SU-DHL-6 (cell line): ENCODE results near the gene AGL.
"Not testable (repeated sequence)": the region's sequence is repeated elsewhere in the genome, so short reads cannot be mapped to it uniquely, and the experiment has no call there.

Source experiments
- H2AFZ ChIP-seq: fragments of 200-600 bp; sonication (generic); 2 replicates; pipeline ENCODE4 v1.6.1; 2014; ENCODE audit warnings: low read depth, mild to moderate bottlenecking, moderate library complexity, mixed read lengths, antibody characterized with exemption, low read length; ENCODE audit not compliant: severe bottlenecking
- H3F3A ChIP-seq: fragments of 200-600 bp; shearing (Covaris generic); 2 replicates; pipeline ENCODE4 v1.6.0; 2016; ENCODE audit warnings: antibody characterized with exemption, mild to moderate bottlenecking; ENCODE audit not compliant: insufficient read depth
- H3K27ac ChIP-seq: fragments of 200-600 bp; sonication (generic); 2 replicates; pipeline ENCODE4 v1.5.1; 2016; ENCODE audit warnings: low read depth, mild to moderate bottlenecking, low read length, moderate library complexity, mixed read lengths
- H3K27me3 ChIP-seq: fragments of 200-600 bp; sonication (generic), shearing (Covaris generic); 2 replicates; pipeline ENCODE4 v1.6.0; 2014; ENCODE audit warnings: mild to moderate bottlenecking, low read length
- H3K36me3 ChIP-seq: fragments of 200-600 bp; sonication (generic); 2 replicates; pipeline ENCODE4 v1.6.1; 2014; ENCODE audit warnings: mild to moderate bottlenecking, low read length, mixed read lengths
- H3K4me2 ChIP-seq: fragments of 300-600, 200-600 bp; shearing (Covaris generic), sonication (generic); 2 replicates; pipeline ENCODE4 v1.6.0; 2014; ENCODE audit warnings: low read length, low read depth, mild to moderate bottlenecking; ENCODE audit not compliant: poor library complexity, severe bottlenecking
- H3K4me3 ChIP-seq: fragments of 200-600 bp; sonication (generic); 2 replicates; pipeline ENCODE4 v1.5.1; 2014; ENCODE audit warnings: antibody characterized with exemption, low read length, mild to moderate bottlenecking, mixed read lengths; ENCODE audit not compliant: insufficient read depth, poor library complexity, severe bottlenecking
- H3K79me2 ChIP-seq: fragments of 200-600 bp; sonication (generic); 2 replicates; pipeline ENCODE4 v1.6.1; 2014; ENCODE audit warnings: mild to moderate bottlenecking, low read length, moderate library complexity; ENCODE audit not compliant: insufficient read depth
- H3K9ac ChIP-seq: fragments of 200-600 bp; sonication (generic); 2 replicates; pipeline ENCODE4 v1.7.0; 2014; ENCODE audit warnings: mild to moderate bottlenecking, low read length
- H3K9me2 ChIP-seq: fragments of 200-600 bp; sonication (generic); replicated peaks from 2 replicates; pipeline ENCODE4 v1.6.1; 2014; ENCODE audit warnings: low read length; ENCODE audit not compliant: insufficient read depth
- H3K9me3 ChIP-seq: fragments of 200-600 bp; sonication (generic); 2 replicates; pipeline ENCODE4 v1.6.1; 2014; ENCODE audit warnings: low read length, mixed read lengths; ENCODE audit not compliant: insufficient read depth
- H4K20me1 ChIP-seq: fragments of 200-600 bp; sonication (generic); 2 replicates; pipeline ENCODE4 v1.6.1; 2014; ENCODE audit warnings: low read depth, mild to moderate bottlenecking, antibody characterized with exemption, low read length, moderate library complexity, mixed read lengths
- CTCF ChIP-seq: fragments of 200-600 bp; sonication (generic); IDR thresholded peaks from one replicate; pipeline ENCODE4 v1.5.1; 2017; ENCODE audit warnings: antibody characterized with exemption, mild to moderate bottlenecking, low read length, moderate library complexity; ENCODE audit not compliant: insufficient read depth, poor library complexity, severe bottlenecking
- EZH2phosphoT487 ChIP-seq: fragments of 200-600 bp; sonication (generic), shearing (Covaris generic); conservative IDR thresholded peaks from 2 replicates; pipeline ENCODE4 v1.6.1; 2018; ENCODE audit warnings: mild to moderate bottlenecking, antibody characterized with exemption, low read length, moderate library complexity, mixed read lengths

The AGL gene

GRCh38 chr1:99956755-99957154 is 106.6 kb downstream of the AGL start:
- H3K4me3 ChIP-seq, result no peak overlapping the region
- no peak overlapping the region for H3K4me2 ChIP-seq
- H3K27ac ChIP-seq, result no peak overlapping the region
- H3K9me2 ChIP-seq, result no peaks in the 10 kb centered on the region
- H3K36me3 ChIP-seq, result no peaks in the 10 kb centered on the region
- no peaks in the 10 kb centered on the region for H3K79me2 ChIP-seq
- no peaks in the 10 kb centered on the region for H4K20me1 ChIP-seq
- H2AFZ ChIP-seq, result no peak overlapping the region
- TF ChIP-seq CTCF (no peak), EZH2phosphoT487 (no peak)
- H3K9me3 ChIP-seq, result no peaks in the 10 kb centered on the region
- no peaks in the 10 kb centered on the region for H3K27me3 ChIP-seq
- H3K9ac ChIP-seq, result no peak overlapping the region
- no peaks in the 10 kb centered on the region for H3F3A ChIP-seq

- no peak overlapping the region for H2AFZ ChIP-seq
Measured at GRCh38 chr1:99957818-99958217, 107.7 kb downstream of the AGL start.

GRCh38 chr1:99959189-99959705 is 109.1 kb downstream of the AGL start:
- not testable (repeated sequence) for H3K9ac ChIP-seq, H3K4me3 ChIP-seq, H4K20me1 ChIP-seq, H2AFZ ChIP-seq, H3K79me2 ChIP-seq, H3K4me2 ChIP-seq, H3K27ac ChIP-seq, H3F3A ChIP-seq, H3K27me3 ChIP-seq, H3K9me2 ChIP-seq, H3K9me3 ChIP-seq, H3K36me3 ChIP-seq

More at GRCh38 chr1:99957818-99958217, 107.7 kb downstream of the AGL start:
- H4K20me1 ChIP-seq, result no peaks in the 10 kb centered on the region
- no peaks in the 10 kb centered on the region for H3K36me3 ChIP-seq
- H3K79me2 ChIP-seq, result no peaks in the 10 kb centered on the region
- H3F3A ChIP-seq, result no peaks in the 10 kb centered on the region
- no peak overlapping the region for H3K4me3 ChIP-seq
- no peak overlapping the region for H3K27ac ChIP-seq
- no peak overlapping the region for H3K9ac ChIP-seq
- H3K4me2 ChIP-seq, result no peak overlapping the region
- no peaks in the 10 kb centered on the region for H3K9me3 ChIP-seq
- no peaks in the 10 kb centered on the region for H3K27me3 ChIP-seq
- no peak for TF ChIP-seq EZH2phosphoT487
- no peak for TF ChIP-seq CTCF
- no peaks in the 10 kb centered on the region for H3K9me2 ChIP-seq

- not testable (repeated sequence) for H3K79me2 ChIP-seq, H3K27ac ChIP-seq, H3K4me2 ChIP-seq, H2AFZ ChIP-seq, H3F3A ChIP-seq, H3K27me3 ChIP-seq, H3K4me3 ChIP-seq, H4K20me1 ChIP-seq, H3K36me3 ChIP-seq, H3K9ac ChIP-seq, H3K9me2 ChIP-seq, H3K9me3 ChIP-seq
Measured at GRCh38 chr1:99960260-99960659, 110.1 kb downstream of the AGL start.
